ENCODE measurements around the gene PCYOX1L.

GRCh38 chr5:149349382-149349781 is 8.5 kb upstream of the PCYOX1L start:
- no peak for TF ChIP-seq POLR2A (IDR thresholded peaks at IDR 0.05; ENCODE audit: low read length)
- no peak for TF ChIP-seq GATA1 (IDR thresholded peaks at IDR 0.05; ENCODE audit: low read depth, low read length)

All from erythroblast (primary cell).